Neural cell (in vitro differentiated cells): ENCODE results near the gene TRAPPC2B. TPM values are rescaled to one million over a fixed set of nuclear protein-coding genes. Genes with fewer than 3 reads are reported as not detected.

Source experiments
- H2AFZ ChIP-seq: fragments of 200-600, 300-800 bp; sonication (generic), shearing (Covaris generic); 2 replicates; pipeline ENCODE4 v1.6.0; 2014; ENCODE audit warnings: low read depth, mild to moderate bottlenecking, antibody characterized with exemption, low read length, moderate library complexity
- H3F3A ChIP-seq: fragments of 200-600 bp; shearing (Covaris generic); 2 replicates; pipeline ENCODE4 v1.6.1; 2016; ENCODE audit warnings: mild to moderate bottlenecking, moderate library complexity, mixed read lengths, antibody characterized with exemption, low read length; ENCODE audit not compliant: insufficient read depth, poor library complexity, severe bottlenecking
- H3K27ac ChIP-seq: fragments of 200-600, 300-800 bp; sonication (generic), shearing (Covaris generic); 2 replicates; pipeline ENCODE4 v1.5.1; 2014; ENCODE audit warnings: mild to moderate bottlenecking, low read length, moderate library complexity
- H3K27me3 ChIP-seq: fragments of 300-800, 200-600 bp; sonication (generic), shearing (Covaris generic); 2 replicates; pipeline ENCODE4 v1.6.0; 2014; ENCODE audit warnings: mild to moderate bottlenecking, low read depth, low read length, moderate library complexity; ENCODE audit not compliant: insufficient read depth
- H3K36me3 ChIP-seq: fragments of 300-800, 200-600 bp; sonication (generic), shearing (Covaris generic); 2 replicates; pipeline ENCODE4 v1.5.1; 2014; ENCODE audit warnings: mild to moderate bottlenecking, antibody characterized with exemption, low read length, moderate library complexity; ENCODE audit not compliant: insufficient read depth
- H3K4me2 ChIP-seq: fragments of 300-800, 200-600 bp; sonication (generic), shearing (Covaris generic); 2 replicates; pipeline ENCODE4 v1.6.0; 2014; ENCODE audit warnings: mild to moderate bottlenecking, low read length
- H3K4me3 ChIP-seq: fragments of 300-800, 200-600 bp; sonication (generic), shearing (Covaris generic); 2 replicates; pipeline ENCODE4 v1.5.1; 2014; ENCODE audit warnings: mild to moderate bottlenecking, low read length, moderate library complexity
- H3K79me2 ChIP-seq: fragments of 200-600 bp; shearing (Covaris generic); replicated peaks from 2 replicates; pipeline ENCODE4 v1.6.0; 2014; ENCODE audit warnings: mild to moderate bottlenecking, low read length, moderate library complexity; ENCODE audit not compliant: insufficient read depth
- H3K9ac ChIP-seq: fragments of 300-800, 200-600 bp; sonication (generic), shearing (Covaris generic); 2 replicates; pipeline ENCODE4 v1.6.1; 2016; ENCODE audit warnings: mild to moderate bottlenecking, low read length, mixed read lengths
- H3K9me2 ChIP-seq: fragments of 200-600 bp; shearing (Covaris generic); 2 replicates; pipeline ENCODE4 v1.6.1; 2016; ENCODE audit warnings: mild to moderate bottlenecking, low read length, mixed read lengths; ENCODE audit not compliant: insufficient read depth
- H3K9me3 ChIP-seq: fragments of 200-600, 300-800 bp; sonication (generic), shearing (Covaris generic); 2 replicates; pipeline ENCODE4 v1.6.1; 2016; ENCODE audit warnings: mild to moderate bottlenecking, mixed run types, low read length, moderate library complexity, mixed read lengths
- H4K20me1 ChIP-seq: fragments of 200-600 bp; shearing (Covaris generic); 2 replicates; pipeline ENCODE4 v1.6.1; 2016; ENCODE audit warnings: mild to moderate bottlenecking, mixed run types; ENCODE audit not compliant: insufficient read depth
- EP300 ChIP-seq: fragments of 450-650 bp; conservative IDR thresholded peaks from 2 replicates; pipeline ENCODE4 v1.6.1; 2014; ENCODE audit warnings: antibody characterized with exemption, mild to moderate bottlenecking, moderate library complexity; ENCODE audit not compliant: poor library complexity, severe bottlenecking
- EZH2 ChIP-seq: fragments of 200-600, 300-800 bp; shearing (Covaris generic), sonication (generic); IDR thresholded peaks from 2 replicates; pipeline ENCODE4 v1.6.1; 2014; ENCODE audit warnings: antibody characterized with exemption, low read length, borderline replicate concordance, mild to moderate bottlenecking; ENCODE audit not compliant: insufficient read depth, poor library complexity, severe bottlenecking
- MXI1 ChIP-seq: fragments of 450-650 bp; conservative IDR thresholded peaks from 2 replicates; pipeline ENCODE4 v1.6.1; 2014; ENCODE audit warnings: antibody characterized with exemption, mild to moderate bottlenecking; ENCODE audit not compliant: poor library complexity, severe bottlenecking
- POLR2AphosphoS5 ChIP-seq: IDR thresholded peaks from 2 replicates; pipeline ENCODE4 v1.6.1; 2012
- RAD21 ChIP-seq: fragments of 450-650 bp; conservative IDR thresholded peaks from 2 replicates; pipeline ENCODE4 v1.6.1; 2014; ENCODE audit warnings: antibody characterized with exemption, mild to moderate bottlenecking, moderate library complexity
- REST ChIP-seq: IDR thresholded peaks from 2 replicates; pipeline ENCODE4 v1.6.1; 2012; ENCODE audit warnings: borderline replicate concordance
- SMC3 ChIP-seq: fragments of 450-650 bp; conservative IDR thresholded peaks from 2 replicates; pipeline ENCODE4 v1.6.1; 2014; ENCODE audit warnings: antibody characterized with exemption, mild to moderate bottlenecking, moderate library complexity; ENCODE audit not compliant: poor library complexity
- TAF1 ChIP-seq: IDR thresholded peaks from 2 replicates; pipeline ENCODE4 v1.6.1; 2012; ENCODE audit warnings: low read depth
- polyA minus RNA-seq: library from RNA; depleted of rRNA, polyadenylated mRNA; stranded (reverse); fragments of >200 nt; gene quantifications from 2 replicates; pipeline ENCODE4 v1.2.3, GENCODE V29; 2014
- polyA plus RNA-seq: library from polyadenylated mRNA; depleted of rRNA; stranded (reverse); fragments of >200 nt; gene quantifications from 2 replicates; pipeline ENCODE4 v1.2.3, GENCODE V29; 2014
- TF ChIP-seq, protein P1 (sequence below): fragments of 450-650 bp; IDR thresholded peaks from 2 replicates; pipeline ENCODE4 v1.5.1; 2014; ENCODE audit warnings: antibody characterized with exemption, mild to moderate bottlenecking, moderate library complexity; ENCODE audit not compliant: poor library complexity, severe bottlenecking

The TRAPPC2B gene
- polyA plus RNA-seq (42.6 and 60.5 TPM in 2 replicates), polyA minus RNA-seq (35.1 and 37.6 TPM in 2 replicates)

DNA sequence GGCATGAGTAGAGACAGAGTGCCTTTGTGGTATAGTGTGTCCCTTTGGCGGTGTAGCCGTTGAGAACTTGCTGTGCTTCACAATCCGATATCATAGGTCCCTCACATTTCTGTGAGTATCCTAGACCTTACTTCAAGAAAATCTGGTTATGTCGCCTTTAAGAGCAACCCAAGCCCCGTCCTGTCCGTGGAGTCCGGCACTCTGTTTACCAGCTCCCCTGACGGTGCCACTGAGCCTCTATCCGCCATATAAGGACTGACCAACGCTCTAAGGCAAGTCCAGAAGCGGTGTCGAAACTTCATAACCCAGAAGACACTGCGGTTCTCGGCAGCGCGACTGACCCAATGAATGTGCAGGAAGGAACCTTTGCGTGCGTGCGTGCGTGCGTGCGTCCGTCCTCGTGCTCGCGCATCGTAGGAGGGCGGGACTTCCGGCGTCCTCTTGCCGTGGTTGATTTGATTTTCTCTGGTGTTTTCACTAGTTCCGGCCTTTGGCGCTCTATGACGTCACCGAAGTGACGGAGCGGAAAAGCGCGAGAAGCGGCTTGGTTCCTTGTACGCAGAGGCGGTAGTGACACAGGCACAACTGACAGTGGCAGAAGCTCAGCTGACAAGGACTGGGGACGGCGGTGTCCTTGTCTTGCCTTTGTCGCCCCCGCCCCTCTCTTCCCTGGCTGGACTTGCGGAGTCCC, at the start of gene TRAPPC2B, which contains the start of gene ZNF547:
TRAPPC2B (plus strand) TSS at position 555 of the 691 bp plus-strand sequence. CDS start 1,283 bp downstream, outside the sequence.
ZNF547 (plus strand) TSS at position 555 of the 691 bp plus-strand sequence. CDS start 5,005 bp downstream, outside the sequence.
- H3K9me3 ChIP-seq: no peaks in the 10 kb centered on the region
- no peaks in the 10 kb centered on the region for H3K9me2 ChIP-seq
- peak within 1 kb of the TSS; percentile 99 for H3K4me2 ChIP-seq
- H3K36me3 ChIP-seq: no peaks in the 10 kb centered on the region
- peak within 1 kb of the TSS; percentile 98 for H3K9ac ChIP-seq
- no peaks in the 10 kb centered on the region for H4K20me1 ChIP-seq
- H3K4me3 ChIP-seq: peak within 1 kb of the TSS; percentile 95
- H3K27ac ChIP-seq: peak within 1 kb of the TSS; percentile 98
- H3K79me2 ChIP-seq: peaks cover 17% of the 10 kb centered on the region
- no peaks in the 10 kb centered on the region for H3K27me3 ChIP-seq
- H3F3A ChIP-seq: no peaks in the 10 kb centered on the region
- peak within 1 kb of the TSS; percentile 66 for H2AFZ ChIP-seq
- peak; percentile 45 for TF ChIP-seq SMC3
- TF ChIP-seq REST: peak; percentile 75
- TF ChIP-seq MXI1: peak; percentile 71
- peak; percentile 15 for TF ChIP-seq RAD21
- TF ChIP-seq, protein P1, sequence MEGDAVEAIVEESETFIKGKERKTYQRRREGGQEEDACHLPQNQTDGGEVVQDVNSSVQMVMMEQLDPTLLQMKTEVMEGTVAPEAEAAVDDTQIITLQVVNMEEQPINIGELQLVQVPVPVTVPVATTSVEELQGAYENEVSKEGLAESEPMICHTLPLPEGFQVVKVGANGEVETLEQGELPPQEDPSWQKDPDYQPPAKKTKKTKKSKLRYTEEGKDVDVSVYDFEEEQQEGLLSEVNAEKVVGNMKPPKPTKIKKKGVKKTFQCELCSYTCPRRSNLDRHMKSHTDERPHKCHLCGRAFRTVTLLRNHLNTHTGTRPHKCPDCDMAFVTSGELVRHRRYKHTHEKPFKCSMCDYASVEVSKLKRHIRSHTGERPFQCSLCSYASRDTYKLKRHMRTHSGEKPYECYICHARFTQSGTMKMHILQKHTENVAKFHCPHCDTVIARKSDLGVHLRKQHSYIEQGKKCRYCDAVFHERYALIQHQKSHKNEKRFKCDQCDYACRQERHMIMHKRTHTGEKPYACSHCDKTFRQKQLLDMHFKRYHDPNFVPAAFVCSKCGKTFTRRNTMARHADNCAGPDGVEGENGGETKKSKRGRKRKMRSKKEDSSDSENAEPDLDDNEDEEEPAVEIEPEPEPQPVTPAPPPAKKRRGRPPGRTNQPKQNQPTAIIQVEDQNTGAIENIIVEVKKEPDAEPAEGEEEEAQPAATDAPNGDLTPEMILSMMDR: no peak
- TF ChIP-seq POLR2AphosphoS5: peak; percentile 95
- TF ChIP-seq EP300: peak; percentile 84
- no peak for TF ChIP-seq EZH2
- peak; percentile 59 for TF ChIP-seq TAF1

DNA sequence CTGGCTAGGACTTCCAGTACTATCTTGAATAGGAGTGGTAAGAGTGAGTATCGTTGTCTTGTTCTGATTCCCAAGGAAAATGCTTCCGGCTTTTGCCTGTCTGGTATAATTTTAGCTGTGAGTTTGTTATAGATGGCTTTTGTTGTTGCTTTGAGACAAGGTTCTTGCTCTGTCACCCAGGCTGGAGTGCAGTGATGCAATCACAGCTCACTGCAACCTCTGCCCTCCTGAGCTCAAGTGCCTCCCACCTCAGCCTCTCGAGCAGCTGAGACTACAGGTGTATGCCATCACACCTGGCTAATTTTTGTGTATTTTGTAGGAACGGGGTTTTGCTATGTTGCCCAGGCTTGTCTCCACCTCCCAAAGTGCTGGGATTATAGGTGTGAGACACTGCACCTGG, 49.2 kb upstream of the TRAPPC2B start:
- H3K9ac ChIP-seq: no peak overlapping the region
- no peaks in the 10 kb centered on the region for H3K9me3 ChIP-seq
- no peak overlapping the region for H3K27ac ChIP-seq
- no peaks in the 10 kb centered on the region for H3K27me3 ChIP-seq
- no peak overlapping the region for H2AFZ ChIP-seq
- no peaks in the 10 kb centered on the region for H3F3A ChIP-seq
- no peak overlapping the region for H3K4me2 ChIP-seq
- no peaks in the 10 kb centered on the region for H3K79me2 ChIP-seq
- H3K9me2 ChIP-seq: no peaks in the 10 kb centered on the region
- no peak overlapping the region for H3K4me3 ChIP-seq
- TF ChIP-seq RAD21: no peak
- no peak for TF ChIP-seq POLR2AphosphoS5
- no peak for TF ChIP-seq REST
- TF ChIP-seq MXI1: no peak
- TF ChIP-seq EP300: no peak
- TF ChIP-seq, protein P1: no peak
- no peak for TF ChIP-seq TAF1
- no peak for TF ChIP-seq SMC3
- TF ChIP-seq EZH2: no peak
- no peaks in the 10 kb centered on the region for H3K36me3 ChIP-seq
- no peaks in the 10 kb centered on the region for H4K20me1 ChIP-seq
